Stimulated activated CD4-positive, alpha-beta T cell treated with anti-CD3 and anti-CD28 coated beads, Interleukin-4, amount 100 ng/mL, for 1 hour (primary cell): ENCODE results near the gene BRD1.

ENCODE experiments used
- DNase-seq: peaks from one replicate; pipeline ENCODE4 v3.0.0-alpha.2; 2020

BRD1 gene

DNA sequence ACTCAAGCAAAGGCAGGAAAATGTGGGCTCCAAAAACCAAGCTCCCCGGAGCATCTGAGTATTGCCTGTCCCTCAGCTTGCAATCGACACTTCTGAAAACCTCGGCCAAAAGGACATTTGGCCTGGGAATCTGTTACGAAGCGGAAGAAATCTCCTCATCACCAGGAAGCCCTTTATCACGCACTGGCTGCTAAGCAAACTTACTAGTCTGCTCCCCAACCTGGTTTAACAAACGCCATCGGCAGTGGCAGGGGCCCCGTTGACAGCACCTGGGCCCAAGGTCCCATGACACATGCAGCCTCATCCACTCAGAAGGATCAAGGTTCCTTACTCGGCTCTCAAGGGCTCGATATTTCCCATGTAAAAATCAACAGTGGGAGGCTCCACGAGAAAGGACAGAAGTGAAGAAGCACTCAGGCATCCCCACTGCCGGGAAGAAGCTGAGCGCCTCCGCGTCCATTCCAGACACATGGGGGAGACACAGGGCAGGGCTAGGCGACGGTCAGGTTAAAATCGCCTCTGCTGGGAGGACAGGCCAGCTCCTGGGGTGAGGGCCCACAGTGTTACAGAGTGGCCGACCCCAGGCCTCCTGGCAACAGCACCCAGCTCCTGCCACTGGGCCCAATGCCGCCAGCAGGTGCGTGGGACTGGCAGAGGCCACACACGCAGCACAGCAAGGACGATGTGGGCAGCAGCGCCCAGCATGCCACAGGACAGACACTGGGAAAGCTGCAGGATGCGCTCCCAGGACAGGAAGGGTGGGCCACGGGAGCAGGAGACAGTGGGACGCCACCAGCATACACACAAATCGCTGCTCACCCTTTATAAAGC, 27.1 kb downstream of the BRD1 start:
- DNase-seq: no peak

DNA sequence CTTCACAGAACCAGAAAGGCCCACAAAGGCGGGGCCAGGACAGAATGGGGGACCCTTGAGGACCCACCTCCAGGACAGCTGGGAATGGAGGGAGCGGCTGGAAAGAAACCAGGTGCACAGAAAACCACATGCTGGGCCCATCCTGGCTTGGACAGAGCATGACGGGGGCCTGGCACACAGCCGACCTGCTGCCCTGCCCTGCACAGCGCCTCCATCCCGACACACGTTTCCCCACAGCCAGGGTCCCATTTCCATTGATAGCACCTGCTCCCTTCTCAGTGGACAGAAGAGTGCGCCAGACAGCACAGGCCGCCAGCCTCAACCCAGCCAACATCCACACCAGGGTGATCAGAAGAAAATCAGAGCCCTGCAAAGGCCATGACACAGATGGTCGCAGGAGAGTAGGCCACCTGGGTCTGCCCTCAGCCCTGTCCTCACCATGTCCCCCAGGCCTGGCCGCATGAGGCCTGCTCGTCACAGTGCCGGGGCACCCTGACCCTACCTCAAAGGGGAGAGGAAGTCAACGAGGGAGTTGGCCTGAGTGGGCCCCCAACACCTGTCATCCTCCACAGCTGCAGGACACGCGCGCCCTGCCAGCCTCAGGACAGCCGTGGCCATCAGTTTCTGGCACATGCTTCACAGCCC, 28.1 kb downstream of the BRD1 start:
- DNase-seq: no peak

DNA sequence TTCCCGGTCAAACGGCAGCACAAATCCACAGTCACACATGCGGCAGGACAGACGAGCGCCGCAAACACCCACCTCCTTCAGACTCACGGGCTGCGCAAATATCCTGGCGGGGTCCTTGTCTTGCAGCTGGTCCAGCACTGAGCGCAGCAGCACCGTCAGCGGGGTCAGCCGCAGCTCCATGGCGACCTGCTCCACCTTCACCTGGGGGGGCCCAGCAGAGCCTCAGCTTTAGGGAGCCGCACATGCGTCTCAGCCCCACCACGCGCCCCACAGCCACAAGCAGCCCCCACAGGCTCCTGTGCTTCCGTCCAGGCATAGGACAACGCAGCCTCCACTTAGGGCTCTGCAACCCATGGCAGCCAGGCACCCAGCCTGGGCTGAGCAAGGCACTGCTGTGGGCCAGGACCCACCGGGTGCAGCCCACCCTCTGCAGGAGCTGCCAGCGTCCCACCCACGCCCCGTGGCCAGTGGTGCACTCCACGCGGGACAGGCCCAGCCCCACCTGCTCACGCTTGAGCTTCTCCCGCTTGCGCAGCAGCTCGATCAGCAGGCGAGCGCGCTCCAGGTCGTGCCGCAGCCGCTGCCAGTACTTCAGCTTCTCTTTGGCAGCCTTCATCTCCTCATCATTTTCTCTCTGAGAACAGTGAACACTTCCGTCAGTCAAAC, 29.1 kb downstream of the BRD1 start:
- no peak for DNase-seq

DNA sequence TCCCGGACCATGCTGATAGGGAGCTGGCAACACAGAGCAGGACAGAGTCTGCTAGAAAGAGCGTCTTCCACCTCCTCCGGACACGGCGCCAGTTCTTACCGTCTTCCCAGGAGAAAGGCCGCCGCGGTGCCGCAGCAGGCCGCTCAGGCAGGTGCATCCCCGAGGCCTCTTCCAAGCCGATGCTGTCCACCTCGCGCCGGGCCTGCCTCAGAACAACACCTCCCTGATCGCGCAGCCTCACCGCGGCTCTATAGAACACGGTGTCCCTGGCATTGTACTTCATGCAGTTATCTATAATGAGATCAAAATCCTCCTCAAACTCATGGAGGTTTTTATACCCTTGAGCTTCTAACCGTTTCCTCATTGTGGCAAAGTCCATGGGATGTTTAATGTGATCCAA, 30.0 kb downstream of the BRD1 start:
- DNase-seq: no peak

DNA sequence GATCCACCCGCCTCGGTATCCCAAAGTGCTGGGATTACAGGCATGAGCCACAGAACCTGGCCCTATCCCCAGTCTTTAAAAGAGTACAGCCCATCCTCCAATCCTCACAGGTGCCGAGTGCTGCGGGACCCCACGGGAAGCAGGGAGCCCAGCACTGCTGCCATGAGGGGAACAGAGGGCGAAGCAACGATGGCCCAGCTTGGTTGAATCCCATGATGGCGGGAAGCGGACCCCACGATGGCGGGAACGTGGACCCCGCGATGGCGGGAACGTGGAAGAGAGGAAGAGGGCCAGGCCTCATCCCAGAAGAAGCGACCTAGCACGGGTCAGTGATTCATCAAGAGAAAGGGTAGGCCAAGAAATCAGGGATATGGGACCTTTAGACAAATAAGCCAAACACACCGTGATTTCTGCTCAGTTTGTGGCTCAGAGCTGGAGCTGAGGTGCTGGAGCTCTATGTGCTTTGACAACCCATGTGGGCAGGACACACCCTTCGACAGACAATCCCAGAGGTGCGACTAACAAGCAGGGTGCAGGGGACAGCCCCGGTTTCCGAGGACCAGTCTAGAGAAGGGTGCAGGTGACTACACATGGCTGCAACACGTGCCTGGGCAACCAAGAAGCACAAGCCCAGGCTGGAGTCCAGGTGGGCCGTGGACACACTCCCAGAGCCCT, 30.9 kb downstream of the BRD1 start:
- DNase-seq: no peak

DNA sequence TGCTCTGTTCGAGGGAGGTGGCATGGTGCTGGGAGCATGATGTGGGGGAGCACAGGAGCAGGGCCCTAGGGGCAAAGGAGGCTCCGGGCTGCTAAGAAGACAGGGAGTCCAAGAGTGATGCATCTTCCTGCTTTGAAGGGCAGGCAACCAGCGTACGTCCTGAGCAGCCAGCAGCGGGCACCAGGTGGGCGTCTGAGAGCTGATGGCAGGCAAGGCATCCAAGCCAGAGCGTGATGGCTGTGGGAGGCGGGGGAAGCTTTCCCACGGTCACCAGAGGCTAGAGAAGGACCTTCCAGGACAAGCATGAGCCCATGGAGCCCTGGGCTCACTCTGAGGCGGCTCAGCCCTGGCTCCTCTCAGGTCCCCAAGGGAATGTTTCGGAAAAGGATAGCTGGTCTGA, 32.2 kb downstream of the BRD1 start:
- no peak for DNase-seq

DNA sequence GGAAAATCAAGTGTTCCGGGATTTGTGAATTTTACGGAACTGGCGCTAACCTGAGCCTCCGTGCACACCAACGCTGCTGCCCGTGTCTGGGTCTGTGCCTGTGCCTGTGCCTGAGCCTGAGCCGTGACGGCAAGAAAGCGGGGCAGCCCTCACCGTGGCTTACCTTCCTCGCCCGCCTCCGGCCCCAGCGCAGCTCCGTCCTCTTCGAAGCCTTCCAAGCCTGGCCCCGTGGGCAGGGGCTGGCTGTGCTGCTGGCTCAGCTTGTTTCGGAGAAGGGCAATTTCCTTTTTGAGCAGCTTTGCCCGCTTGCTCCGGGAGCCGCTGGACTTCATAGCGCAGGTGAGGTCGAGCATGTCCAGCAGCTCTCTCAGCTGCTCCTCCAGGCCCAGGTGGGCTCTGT, 33.8 kb downstream of the BRD1 start:
- no peak for DNase-seq

DNA sequence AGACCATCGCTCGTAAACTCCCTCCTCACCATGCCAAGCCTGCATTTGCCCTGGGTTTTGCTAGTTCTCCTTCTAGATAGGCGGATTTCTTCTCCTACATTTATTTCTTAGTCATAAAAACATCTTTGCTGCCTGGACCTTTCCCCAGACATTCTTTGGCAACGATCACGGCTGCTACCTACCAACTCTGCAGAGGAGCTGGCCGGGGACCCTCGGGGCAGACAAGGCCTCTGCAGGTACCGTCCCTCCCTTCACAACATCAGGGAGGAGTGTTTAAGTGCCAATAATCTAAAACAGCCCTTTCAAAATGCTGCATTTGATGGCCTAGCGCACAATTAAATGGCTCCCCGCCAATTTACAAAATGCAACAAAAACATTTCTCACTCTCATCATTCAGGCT, 34.4 kb downstream of the BRD1 start:
- DNase-seq: no peak

DNA sequence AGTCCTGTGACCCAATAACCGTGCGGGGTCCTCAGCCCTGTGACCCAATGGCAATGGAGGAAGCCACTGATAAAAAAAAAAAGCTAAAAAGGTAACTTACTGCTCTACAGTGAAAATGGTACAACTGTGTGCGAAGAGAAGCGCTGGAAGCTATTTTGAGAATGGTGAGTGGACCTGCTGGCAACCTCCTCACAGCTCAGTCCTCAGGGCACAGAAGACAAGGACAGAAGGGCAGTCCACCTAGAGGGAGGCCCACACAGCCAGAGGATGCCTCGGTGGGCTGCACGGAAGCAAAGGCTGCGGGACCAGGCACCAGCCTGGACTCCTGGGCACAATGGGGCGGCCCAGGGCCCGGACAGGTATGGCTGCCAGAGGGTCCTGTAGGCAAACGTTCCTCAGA, 35.6 kb downstream of the BRD1 start:
- DNase-seq: no peak

DNA sequence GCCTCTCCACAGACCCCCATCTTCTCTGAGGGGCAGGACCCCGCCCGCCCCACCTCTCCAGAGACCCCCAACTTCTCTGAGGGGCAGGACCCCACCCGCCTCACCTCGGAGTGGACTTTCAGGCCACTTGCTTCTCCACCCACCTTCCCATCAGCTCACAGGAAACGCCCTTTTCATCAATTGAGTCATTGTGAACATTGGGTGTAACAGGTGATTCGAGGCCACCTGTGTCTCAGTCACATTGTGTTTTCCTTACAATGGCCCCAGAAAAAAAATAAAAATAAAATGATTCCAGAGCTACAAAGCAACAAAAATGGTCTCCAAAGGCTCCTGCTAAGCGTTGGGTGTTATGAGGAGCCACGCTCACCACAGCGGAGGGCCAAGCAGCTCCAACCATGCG, 36.0 kb downstream of the BRD1 start:
- DNase-seq: no peak

DNA sequence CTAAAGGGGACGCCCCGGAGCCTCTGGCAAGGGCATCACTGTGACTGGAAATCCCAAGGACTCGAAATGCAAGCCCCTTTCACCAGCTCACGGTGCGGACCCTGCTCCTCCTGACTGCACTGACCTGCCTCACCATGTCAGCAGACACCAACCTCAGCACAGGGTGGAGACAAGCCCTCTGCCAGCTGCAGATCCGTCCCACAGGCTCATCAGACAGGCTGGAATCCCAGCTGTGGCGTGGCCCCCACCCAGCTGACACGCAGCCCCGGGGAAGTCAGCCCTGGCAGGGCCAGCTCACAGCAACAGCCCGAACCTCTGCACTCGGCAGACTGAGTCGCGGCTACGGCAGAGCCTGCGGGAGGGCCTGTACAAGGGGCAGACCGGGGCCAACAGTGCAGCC, 36.8 kb downstream of the BRD1 start:
- no peak for DNase-seq

DNA sequence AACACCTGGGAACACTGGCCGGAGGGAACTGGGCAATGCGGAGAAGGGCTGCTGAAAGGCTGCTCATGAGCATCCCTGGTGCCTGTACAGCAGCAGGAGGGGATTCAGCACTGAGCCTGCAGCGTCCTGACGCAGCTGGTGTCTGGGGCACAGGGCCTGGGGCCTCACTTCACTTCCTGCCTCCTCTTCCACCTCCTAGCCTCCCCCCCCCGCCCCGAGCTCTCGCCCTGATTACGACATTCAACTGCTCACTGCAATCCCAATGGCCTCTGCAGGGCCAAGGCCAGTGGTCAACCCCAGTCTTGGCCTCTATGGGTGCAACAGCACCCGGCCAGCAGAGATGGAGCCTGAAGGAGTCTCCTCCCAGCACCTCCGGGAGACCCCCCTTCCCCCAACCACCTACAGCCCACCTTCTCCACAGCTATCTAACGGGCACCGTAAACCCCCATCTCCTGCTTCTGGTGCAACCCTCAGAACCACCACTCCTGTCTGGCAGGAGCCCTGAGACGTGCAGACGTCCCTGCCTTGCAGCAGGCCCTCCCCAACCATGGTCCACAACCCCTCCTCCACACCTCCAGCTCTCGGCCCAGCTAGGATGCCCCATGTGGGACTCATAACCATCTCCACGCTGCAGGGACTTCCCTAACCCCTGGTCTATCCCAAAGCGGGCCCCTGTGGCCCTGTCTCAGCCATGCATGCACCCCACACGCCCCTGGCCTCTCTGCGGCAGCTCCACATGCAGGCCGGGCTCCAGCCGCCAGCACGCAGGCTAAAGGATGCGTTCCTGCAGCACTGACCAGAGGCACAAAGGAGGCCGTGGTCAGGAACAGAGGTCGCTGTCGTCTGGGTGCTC, 38.2 kb downstream of the BRD1 start:
- peak; percentile 29 for DNase-seq

DNA sequence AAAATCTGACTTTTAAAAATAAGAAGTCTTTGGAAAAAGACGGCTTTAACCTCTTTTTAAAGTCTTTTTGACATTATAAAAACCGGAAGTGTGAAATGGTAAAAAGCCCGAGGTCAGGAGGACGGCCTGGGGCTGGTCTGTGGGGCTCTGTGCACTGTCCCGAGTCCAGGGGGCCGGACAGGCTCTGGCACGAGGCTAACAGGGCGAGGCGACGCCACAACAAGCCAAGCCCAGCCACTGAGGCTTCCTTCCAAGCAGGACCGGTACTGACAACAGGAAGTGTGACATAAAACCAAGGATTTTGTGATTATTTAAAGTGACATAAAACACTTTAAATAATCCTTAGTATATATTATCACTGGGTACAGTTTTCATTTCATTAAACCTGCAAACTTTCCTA, 39.2 kb downstream of the BRD1 start:
- no peak for DNase-seq

DNA sequence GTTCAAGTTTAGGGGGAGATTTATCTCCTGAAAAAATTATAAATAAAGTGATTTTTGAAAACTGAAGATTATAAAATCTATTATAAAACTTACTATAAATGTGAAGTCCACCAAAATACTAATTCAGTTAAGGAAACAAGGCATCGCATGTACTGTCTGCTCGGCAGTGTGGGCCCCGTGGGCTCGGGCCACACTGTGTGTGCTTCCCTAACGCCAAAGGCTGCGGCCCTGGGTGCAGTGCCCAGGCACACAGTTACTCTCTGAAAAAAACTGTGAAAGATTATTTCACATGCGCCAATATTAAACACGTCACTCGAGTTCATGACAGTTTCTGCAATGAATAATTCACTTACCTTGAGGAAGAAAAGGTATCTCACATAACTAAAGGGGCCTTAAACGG, 39.8 kb downstream of the BRD1 start:
- no peak for DNase-seq

DNA sequence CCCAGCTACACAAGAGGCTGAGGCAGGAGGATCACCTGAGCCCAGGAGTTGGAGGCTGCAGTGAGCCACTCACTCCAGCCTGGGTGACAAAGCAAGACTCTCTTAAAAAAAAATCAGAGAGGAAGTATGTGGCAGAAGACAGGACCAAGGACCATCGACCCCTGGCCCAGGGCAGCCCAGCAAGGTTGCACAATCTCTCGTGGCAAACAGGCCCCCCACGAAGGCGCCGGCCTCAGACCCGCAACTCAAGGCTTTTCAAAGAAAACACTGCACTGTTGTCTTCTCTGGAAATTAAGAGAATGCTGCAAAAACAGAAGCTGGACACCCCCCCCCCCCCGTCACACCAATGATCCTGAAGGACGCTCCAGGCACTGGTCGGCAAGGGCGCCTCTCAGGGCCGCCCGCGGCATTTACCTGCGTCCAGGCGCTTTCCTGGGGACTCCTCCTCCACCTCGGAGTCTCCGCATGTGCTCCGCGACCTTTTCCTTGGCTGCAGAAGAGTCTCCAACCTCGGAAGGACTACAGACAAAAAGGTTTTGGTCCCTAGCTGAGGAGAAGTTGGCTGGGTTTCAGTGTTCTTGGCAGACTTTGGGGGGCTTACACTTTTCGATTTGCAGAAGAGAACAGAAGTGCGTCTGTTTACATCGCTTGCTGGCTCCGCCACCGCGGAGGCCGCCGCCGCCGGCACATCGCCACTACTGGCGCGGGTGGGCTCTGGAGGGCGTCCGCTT, 40.5 kb downstream of the BRD1 start:
- no peak for DNase-seq

DNA sequence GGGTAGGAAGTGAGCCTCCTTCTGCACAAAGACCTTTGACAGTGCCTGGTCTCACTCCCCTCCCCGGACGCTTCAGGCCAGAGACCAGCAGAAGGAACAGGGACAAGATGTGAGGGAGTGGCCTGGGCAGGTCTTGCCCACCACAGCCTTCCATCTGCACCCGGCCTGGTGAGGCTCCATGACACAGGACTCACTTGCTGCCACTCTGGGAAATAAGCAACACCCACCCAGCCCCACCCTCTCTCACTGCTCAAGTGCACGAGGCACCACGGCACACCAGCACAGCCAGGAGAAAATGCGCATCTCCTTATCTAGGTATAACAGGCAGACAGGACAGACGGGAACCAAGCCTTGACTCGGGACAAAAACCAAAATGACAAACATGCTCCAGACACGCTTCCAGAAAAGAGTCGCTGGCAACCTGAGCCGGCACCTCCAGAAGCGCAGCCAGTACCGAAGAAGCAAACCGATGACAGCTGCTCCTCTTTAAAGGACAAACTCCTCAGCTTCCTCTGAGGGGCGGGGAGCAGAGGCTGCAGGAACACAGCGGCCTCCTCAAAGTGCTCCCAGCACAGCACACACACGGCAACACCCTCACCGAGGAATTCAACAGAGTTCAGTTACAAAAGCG, 41.7 kb downstream of the BRD1 start:
- no peak for DNase-seq

DNA sequence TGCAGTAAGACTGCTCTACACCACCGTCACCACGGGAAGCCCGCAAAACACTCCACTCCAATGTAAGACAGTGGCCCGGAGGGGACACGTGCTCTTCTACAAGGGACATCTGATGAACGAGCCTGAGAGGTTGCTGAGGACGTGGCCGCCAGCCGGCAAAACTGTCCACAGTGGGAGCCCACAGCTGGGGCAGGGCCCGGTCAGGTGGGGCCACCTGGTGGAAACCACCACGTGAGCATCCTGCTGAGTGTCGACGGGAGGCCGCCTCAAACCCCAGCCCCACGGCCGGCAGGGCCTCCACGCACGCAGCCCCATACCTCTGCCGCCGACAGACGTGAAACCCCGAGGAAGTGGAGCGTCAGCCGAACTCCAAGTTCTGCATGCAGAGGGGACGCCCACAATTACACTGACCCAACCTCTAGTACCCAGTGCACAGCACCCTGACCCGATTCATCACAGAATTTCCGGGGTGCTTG, 42.6 kb downstream of the BRD1 start:
- DNase-seq: no peak

DNA sequence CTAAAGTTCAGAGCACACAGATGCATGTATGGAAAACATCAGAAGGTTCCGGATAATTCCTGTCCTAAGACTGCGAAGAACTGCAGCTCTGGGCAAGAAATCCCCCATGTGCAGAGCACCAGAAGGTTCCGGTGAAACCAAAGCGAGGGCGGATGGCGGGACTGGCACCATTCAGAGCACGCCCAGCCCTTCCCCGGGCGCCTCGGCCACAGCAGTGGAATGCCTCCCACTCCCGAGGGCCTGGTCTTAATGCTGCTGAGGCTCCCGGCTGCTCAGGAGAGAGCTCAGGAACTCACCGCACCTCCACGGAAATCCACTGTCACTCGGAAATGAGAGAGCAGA, 43.1 kb downstream of the BRD1 start:
- no peak for DNase-seq

DNA sequence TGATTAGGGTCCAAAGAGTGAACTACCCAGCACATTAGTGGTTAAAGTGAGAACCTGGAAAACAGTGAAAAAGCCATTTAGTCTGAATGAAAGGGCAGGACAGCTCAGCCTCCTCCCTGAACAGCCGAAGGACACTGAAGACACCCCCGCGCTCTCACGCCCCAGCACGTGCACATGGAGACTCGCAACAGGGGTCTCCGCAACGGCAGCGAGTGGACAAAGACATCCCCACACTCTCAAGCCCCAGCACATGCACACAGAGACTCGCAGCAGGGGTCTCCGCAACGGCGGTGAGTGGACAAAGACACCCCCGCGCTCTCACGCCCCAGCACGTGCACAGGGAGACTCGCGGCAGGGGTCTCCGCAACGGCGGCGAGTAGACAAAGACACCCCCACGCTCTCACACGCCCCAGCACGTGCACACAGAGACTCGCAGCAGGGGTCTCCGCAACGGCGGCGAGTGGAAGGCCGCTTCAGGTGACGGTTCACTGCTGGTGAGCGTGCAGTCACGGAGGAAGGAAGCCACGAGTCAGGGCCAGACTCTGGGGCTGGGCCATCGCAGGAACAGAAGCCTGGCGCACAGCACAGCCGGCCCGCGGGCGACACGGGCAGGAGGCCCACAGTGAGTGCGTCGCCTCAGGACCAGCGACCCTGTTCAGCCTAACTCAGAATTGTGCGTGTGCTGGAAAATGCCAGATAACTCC, 43.6 kb downstream of the BRD1 start:
- no peak for DNase-seq

DNA sequence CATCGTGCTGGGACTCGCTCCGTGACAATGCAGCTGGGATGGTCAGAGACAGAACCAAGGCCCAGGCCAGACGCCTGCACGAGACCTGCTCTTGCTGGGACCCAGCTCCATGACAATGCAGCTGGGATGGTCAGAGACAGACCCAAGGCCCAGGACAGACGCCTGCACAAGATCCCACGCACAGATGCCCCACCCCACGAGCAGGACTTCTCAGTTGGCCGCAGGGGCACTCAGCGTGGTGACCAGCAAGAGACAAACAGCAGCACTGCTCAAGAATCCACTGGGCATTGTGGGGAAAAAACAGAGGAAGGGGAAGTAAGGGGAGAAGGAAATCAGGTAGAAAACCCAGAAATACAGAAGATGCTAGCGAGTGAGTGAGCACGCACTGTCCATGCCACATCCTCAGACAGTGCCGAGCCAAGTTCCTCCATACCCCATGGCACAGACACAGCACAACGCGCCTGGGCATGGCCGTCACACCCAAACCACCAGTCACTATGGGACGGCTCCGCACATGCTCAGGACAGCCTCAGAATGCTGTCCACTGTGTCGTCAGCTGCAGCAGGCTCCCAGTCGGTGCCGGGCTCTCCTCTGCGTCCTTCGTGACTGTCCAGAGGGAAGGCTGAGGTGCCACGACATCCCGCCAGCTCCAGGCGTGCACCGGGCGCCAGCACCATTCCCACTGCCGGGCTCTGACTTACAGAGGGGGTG, 44.5 kb downstream of the BRD1 start:
- no peak for DNase-seq
